NCI-H1694 (cell line): Measurements from ENCODE around the gene MED16.

Experiments used
- DNase-seq: peaks from one replicate; lab custom pipeline; 2025; lab: John Stamatoyannopoulos, UW

The MED16 gene

GRCh38 chr19:928471-929202, 35.6 kb upstream of the MED16 start:
- DNase-seq = no peak

GRCh38 chr19:927780-928401, 34.9 kb upstream of the MED16 start:
- DNase-seq = no peak

GRCh38 chr19:927351-927779, 34.4 kb upstream of the MED16 start:
- DNase-seq = no peak

DNA sequence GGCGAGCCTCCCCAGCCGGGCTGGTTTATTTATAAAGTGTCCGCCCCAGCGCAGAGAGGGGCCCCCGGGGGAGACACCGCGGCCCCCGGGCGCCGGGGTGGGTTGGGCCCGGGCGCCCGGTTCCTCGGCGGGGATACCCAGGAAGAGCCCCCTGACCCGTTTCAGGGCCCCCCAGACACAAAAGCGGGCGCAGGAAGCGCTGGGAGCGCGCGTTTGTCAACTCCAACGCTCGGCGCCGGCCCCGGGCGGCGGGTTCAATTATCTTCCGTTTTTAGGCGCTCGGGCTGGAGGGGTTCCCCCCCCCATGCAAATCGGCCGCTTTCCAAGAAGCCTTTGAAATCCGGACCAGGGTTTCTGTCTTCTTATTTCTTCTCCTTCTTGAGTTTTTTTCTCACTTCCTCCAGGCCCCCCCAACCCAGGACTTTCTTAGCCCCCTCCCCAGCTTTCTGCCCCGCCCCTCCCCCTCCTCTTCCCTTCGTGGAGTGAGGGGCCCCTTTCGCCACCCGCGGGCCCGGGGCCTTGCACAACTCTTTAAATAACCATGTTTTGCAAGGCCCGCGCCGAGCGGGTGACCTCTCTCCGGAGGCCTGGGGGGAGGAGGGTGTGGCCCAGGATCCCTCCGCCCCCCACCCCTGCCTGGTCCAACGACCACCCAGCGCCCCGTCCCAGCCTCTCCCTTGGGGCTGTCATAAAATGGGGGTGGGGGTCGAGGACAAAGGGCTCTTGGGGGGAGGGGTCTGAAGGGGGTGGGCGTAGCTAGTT, 33.8 kb upstream of the MED16 start:
- no peak for DNase-seq

- DNase-seq = no peak
These were observed 33.3 kb upstream of the MED16 start for GRCh38 chr19:926323-926588.

GRCh38 chr19:925526-926322, 32.7 kb upstream of the MED16 start, which contains the start of gene ARID3A:
Gene ARID3A, plus strand, starts transcription at chr19:926035. Its CDS starts 3,494 bp downstream, at chr19:929529.
- DNase-seq = peak; percentile 54

DNA sequence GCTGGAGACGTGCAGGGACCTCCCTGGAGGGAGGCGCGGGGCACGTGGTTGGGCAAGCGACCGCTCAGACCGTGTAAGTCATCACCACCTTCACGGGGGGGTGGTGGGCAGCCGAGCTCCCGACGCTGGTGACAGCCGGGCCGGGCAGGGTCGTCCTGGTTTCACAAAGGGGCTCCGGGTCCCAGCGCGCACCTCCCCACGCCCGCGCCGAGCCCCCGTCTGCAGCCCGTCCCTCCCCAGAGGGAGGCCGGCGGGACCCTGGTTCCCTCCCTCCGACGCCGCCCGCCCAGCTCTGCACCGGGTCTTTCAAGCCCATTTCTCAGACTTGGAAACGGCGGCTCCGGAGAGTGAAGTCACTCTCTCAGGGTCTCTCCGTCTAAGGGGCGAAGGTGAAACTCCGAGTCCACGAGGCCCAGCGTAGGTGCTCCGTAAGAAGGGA, 32.1 kb upstream of the MED16 start:
- DNase-seq = peak; percentile 54

GRCh38 chr19:924553-925086, 31.6 kb upstream of the MED16 start:
- no peak for DNase-seq

DNA sequence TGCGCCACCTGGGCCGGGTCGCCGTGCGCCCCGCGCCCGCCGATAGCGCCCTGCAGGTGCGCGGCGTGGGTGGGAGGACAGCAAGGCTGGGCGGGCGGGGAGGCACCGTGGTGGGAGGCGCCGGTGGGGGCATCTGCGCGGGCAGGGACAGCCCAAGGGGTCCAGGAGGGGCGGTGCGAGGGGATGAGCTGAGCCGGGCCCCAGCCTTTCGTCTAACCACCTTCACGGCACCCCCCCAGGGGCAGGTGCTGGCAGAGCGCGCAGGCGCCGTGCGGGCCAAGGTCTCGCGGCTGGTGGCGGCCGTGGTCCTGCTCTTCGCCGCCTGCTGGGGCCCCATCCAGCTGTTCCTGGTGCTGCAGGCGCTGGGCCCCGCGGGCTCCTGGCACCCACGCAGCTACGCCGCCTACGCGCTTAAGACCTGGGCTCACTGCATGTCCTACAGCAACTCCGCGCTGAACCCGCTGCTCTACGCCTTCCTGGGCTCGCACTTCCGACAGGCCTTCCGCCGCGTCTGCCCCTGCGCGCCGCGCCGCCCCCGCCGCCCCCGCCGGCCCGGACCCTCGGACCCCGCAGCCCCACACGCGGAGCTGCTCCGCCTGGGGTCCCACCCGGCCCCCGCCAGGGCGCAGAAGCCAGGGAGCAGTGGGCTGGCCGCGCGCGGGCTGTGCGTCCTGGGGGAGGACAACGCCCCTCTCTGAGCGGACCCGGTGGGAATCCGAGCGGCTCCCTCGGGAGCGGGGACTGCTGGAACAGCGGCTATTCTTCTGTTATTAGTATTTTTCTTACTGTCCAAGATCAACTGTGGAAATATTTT, 27.3 kb upstream of the MED16 start:
- no peak for DNase-seq

GRCh38 chr19:919199-920050, 26.4 kb upstream of the MED16 start:
- DNase-seq = no peak

- no peak for DNase-seq
These were observed 25.7 kb upstream of the MED16 start for GRCh38 chr19:918481-919198.

GRCh38 chr19:918152-918437, 25.1 kb upstream of the MED16 start:
- no peak for DNase-seq

DNA sequence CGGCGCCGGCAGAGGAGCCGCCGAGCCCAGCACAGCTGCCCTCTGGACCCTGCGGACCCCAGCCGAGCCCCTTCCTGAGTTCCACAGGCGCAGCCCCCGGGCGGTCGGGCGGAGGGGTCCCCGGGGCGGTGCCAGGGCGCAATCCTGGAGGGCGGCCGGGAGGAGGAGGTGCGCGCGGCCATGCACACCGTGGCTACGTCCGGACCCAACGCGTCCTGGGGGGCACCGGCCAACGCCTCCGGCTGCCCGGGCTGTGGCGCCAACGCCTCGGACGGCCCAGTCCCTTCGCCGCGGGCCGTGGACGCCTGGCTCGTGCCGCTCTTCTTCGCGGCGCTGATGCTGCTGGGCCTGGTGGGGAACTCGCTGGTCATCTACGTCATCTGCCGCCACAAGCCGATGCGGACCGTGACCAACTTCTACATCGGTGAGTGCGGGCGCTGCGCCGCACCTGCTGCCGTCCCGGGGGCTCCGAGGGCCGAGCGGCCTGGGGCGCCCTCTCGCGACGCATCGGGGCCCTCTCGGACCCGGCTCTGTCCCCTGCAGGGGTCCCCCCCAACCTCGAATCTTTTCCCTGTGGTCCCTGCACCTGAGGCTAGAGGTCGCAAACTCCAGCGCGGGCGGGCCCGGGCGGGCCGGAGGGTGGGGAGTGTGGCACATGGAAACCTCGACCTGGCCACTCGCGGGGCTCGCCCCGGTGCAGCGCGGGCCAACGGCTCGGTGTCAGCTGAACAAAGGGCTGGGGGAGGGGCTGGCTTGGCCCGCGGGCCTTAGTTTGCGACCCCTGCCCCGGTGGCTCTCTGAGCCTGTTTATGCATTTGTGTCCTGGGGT, 24.6 kb upstream of the MED16 start, which contains the start of gene KISS1R:
TSS of gene KISS1R (plus strand) at position 11 of the 829 bp plus-strand sequence. CDS start at position 181, 170 bp downstream.
- DNase-seq = no peak

GRCh38 chr19:916645-917322, 23.8 kb upstream of the MED16 start:
- no peak for DNase-seq

DNA sequence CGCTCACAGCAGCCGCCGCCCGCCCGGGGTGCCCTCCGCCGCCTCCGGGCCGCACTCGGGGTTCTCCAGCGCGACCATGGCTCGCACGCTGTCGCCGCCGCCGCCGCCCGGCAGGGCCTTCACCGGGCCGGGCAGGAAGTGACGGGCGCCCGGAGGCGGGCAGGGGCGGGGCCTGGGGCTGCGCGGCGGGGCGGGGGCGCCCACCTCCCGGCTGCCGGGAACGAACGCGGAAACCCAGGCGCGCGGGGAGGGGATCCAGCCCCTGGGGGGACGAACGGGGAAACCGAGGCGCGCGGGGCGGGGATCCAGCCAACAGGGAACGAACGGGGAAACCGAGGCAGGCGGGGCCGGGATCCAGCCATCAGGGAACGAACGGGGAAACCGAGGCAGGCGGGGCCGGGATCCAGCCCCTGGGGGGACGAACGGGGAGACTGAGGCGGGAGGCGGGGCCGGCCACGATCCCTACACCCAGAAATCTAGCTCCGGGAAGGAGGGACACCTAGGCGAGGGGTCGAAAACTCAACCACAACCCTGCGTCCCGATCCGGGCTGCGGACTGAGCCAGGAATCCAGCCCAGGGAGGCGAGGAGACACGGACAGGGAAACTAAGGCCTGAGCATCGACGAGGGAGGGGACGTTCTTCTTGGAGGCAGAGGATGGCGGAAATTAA, 20.2 kb upstream of the MED16 start, which contains the start of gene R3HDM4:
TSS of gene R3HDM4 (minus strand) at position 140 of the 669 bp plus-strand sequence. CDS start at position 78, 62 bp downstream.
- no peak for DNase-seq

DNA sequence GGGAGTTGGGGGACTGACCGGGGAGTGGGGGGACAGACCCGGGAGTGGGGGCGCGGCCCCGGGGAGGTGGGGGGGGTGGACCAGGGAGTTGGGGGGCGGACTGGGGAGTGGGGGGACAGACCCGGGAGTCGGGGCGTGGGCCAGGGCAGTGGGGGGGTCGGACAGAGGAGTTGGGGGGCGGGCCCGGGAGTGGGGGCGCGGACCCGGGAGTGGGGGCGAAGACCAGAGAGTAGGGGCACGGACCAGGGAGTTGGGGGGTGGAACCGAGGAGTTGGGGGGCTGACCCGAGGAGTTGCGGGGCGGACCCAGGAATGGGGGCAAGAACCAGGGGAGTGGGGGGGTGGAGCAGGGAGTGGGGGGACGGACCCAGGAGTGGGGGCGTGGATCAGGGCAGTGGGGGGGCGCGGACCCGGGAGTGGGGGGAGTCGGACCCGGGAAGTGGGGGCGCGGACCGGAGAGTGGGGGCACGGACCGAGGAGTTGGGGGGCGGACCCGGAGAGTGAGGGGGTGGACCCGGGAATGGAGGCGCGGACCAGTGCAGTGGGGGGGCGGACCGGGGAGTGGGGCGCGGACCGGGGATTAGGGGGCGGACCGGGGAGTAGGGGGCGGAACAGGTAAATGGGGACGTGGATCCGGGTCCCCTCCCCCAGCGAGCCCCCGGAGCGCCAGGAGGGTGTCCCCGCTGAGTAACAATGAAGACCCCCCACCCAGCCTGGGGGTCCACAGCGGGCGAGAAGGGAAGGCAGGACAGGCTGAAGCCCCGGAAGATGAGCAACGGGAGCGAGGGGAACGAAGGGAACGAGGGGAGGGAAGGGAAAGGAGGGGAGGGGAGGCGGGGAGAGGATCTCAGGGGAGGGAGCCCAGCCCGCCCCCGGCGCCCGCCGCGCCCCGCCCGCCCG, 19.4 kb upstream of the MED16 start:
- no peak for DNase-seq
